HG02642 (cell line): Measurements from ENCODE around the gene OPA3.

Experiments used
- ATAC-seq: cut with Tn5 transposase; IDR thresholded peaks from one replicate; pipeline ENCODE4 v1.9.1; 2021; ENCODE audit warnings: mild to moderate bottlenecking; ENCODE audit not compliant: unreplicated experiment, poor library complexity

OPA3 gene

DNA sequence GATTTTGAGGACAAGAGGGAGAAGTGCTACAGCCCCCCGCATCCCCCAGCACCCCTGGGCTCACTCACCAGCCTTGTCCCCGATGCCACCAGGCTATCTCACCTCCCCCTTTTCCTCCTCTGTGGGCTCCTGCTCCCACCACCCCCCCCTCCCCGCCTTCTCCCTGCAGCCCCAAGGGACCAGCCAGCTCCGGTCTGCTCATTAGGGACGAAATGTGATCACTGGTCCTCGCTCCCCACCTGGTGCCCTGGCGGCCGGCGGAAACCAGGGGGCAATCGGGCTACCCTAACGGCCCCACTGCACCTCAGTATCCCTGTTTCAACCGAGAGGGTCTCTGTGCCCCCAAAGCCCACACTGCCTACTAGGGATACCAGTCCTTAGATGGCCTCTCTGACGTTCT lies 14.7 kb upstream of the OPA3 start:
- ATAC-seq, result no peak

DNA sequence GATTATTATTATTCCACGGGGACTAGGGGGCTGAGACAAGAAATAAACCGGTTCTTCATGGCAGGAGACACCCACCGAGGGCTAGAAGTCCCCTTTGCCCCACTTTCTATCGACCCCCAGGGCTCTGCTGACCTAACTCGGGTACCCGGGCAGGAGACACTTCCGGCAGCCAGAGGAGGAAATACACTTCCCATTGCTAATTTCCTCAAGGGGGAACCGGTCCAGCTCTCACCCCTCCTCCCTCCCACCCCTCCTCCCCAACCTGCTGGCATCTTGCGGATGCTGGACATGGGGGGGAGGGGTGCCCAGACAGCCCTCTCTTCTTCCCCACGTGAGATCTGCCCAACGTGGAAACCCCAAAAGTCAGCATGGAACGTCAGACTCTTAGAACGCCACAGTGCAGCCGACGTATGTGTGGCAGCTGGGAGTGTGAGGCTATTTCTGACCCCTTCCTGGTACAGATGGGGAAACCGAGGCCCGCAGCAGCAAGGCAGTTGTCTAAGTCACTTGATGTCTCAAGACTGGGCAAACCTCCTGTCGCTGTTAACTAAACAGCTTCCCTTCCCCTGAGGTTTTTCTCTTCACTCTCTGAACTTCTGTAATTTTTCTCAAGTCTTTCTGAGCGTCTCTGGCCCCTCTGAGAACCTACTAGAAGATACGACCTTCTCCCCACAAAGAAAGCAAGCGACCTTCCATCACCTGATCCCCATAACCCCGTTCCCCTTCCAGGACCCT lies 13.8 kb upstream of the OPA3 start:
- no peak for ATAC-seq

DNA sequence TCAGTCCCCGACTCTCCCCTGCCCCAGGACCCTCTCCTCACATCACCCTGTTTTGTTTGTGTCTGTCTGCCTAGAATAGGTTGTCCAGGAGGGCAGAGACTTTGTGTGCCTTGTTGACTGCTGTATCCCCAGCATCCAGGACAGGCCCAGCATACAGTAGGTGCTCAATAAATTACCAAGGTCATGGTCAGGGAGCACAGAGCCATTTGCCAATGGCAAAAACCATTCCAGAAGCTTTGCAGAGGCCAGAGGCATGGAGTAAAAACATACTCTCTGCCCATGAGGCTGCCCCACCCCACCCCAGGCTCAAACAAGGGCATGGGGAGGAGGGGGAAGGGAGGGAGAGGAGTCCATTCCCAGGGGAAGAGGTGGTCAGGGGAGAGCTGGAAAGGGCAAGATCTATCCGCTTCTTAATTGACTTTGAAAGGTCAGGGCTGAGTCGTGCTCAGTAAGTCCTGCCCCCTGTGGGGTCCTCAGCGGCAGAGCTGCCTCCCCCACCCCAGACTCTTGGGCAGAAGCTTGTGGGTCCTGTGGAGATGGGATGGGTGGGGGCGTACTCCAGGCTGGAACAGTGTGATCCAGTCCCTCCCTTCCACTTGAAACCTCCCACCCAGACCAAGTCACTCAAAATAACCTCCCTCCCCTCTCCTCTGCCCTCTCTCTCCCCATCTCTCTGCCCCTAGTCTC lies 13.0 kb upstream of the OPA3 start:
- ATAC-seq, result no peak

DNA sequence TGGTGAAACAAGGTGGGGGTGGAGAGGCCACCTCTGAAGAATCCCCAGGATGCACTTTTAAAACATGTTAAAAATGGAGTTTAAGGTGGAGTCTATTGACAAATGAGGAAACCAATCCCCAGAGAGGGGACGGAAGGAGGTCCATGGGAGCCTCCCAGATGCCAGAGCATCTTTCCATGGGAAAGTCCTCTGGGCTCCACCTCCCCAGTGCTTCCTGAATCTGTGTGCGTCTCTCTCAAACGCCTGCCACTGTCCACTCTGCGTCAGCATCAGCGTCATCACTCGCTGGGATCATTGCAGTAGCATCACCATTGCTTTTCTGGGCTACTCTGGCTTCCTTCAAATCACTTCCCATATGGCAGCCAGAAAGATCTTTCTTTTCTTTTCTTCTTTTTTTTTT lies 11.2 kb upstream of the OPA3 start:
- ATAC-seq, result no peak

DNA sequence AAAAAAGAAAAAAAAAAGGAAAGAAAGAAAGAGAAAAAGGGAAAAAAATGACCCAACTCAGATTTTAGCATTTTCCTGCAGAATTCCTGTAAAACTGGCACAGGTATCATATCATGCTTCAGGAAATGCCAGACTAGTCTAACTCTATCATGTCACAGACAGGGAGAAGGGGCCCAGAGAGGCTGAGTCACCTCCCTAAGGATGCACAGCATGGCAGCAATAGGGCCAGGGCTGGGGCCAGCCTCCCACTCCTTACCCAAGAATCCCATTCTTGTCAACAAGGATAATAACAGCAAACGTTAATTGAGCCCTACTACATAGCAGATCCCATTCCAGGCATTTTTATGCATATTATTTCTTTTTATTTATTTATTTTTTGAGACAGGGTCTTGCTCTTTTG lies 8.9 kb upstream of the OPA3 start:
- ATAC-seq, result no peak

DNA sequence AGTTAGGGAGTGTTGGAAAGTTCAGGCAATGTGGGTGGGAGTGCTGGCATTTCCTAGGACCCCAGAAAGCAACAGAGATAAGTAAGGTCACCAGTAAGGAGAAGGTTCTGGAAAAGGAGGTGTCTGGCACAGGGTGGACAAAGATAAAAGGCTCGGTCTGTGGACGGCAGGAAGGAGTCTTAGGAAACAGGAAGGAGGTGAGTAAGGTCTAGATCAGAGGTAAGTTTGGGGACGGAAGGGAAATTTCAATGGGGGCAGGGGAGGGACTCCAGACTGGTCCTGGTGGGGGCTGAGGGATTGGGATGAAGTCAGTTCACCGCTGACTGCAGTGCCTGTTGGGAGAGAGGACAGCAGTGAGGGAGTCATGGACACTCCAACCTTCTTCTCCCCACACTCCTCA lies 7.8 kb upstream of the OPA3 start:
- ATAC-seq, result no peak

DNA sequence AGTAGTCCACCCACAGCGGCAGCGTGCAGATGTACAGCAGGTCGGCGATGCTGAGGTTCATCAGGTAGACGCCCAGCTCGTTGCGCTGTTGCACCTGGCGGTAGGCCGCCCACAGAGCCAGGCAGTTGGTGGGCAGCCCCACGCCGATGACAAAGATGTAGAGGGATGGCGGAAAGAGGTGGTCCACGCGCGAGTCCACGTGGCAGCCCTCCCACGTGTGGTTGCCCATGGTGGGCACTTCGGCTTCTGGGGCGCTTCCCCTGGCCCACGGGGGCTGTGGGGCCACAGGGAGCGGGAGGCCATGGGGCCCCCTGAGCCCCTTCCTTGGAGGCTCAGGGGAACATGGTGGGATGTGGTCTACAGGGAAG lies 7.0 kb upstream of the OPA3 start:
- no peak for ATAC-seq

DNA sequence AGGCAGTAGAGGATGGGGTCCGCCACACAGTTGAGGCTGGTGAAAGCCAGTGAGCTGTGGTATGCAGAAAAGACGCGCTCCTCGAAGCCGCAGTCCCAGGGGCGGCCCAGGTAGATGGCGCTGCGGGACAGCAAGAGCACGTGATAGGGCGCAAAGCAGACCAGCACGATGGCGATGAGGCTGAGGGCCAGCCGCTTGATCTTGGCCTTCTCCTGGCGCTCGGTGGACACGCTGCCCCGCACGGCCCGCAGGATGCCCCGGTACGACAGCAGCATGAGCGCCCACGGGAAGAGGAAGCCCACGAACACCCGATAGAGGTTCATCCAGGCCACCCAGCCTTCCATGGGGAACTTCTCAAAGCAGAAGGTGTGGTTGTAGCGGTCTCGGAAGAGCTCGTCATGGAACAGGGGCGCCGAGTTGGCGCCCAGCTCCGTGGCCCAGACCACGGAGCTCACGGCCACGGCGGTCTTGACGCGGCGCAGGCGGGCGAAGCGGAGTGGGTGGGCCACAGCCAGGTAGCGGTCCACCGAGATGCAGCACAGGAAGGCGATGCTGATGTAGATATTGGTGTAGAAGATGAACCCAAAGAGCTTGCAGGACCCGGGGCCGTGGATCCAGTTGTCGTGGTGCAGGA lies 6.5 kb upstream of the OPA3 start:
- no peak for ATAC-seq

DNA sequence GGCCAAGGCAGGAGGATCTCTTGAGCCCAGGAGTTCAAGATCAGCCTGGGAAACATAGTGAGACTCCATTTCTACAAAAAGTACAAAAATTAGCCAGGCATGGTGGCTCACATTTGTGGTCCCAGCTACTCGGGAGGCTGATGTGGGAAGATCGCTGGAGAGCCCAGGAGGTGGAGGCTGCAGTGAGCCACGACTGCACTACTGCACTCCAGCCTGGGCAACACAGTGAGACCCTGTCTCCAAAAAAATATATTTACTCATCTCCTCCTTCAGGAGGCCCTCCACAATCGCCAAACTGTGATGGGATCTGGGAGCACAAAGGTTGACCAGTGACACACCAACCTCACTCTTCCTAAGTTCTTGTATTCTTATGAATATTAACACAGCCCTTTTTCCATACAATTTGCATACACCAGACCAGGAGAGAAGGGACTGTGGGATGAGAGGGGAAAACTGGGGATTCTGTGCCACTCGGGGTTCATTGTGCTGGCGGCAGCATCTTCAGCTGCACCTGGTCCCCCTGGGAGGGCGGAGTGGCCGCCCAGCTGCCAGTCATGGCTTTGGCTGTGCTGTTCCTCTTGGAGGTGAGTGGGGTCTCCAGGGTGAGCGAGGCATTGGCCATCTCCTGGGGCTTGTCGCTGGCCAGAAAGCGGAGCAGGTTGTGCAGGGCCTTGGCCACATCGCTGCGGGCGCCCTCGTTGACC lies 5.8 kb upstream of the OPA3 start:
- no peak for ATAC-seq

DNA sequence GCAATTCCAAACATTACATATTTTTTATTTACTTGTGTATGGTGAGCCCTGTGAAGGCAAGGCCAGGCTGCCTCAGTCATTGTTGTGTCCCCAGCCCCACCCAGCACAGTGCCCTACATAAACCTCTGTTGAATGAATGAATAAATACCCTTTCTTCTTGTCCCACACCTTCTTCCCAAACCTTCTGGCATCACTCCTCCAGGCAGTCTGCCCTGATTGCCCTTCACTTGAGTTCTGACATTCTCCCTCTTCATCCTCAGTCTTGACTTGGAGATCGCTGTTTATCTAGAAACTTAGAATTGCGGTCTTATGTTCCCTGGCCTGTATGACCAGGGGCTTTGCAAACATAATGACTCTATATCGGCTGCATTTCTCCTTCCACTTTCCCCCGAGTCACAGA lies 5.2 kb upstream of the OPA3 start:
- ATAC-seq, result no peak

DNA sequence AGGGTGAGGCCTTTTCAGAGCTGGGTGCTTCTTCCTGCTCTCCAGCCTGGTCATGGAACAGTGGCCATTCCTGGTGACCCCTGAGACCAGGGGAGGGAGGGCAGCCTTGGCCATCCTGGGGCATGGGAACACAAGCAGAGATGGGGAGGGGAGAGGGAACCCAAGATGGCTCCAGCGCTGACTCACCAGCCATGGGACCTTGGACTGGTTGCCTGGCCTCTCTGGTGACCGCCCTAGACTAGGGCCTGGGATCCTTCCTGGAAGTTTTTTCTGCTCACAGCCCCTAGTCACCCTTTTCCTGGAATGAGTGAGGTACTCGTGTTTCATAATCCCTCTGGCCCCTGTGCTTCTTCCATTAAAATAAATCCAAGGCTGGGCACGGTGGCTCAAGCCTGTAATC lies 3.3 kb upstream of the OPA3 start:
- ATAC-seq, result no peak

DNA sequence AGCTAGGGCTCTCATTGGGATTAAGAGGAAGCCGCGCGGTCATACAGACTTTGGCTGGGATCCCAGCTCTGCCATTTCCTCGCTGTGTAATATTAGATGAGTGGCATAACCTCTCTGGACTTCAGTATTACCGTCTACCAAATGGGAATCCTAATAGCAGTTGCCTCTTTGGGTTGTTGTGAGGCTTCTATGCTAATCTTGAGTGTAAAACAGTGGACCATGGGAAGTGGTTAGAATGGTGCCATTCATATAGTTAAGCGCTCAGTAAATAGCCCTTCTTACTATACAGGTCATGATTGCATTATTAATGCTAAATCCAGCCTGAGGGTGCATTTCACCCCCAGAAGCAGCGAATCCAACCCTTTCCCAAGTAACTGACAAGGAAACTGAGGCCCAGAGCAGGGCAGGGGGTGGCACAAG lies 566 bp upstream of the OPA3 start:
- no peak for ATAC-seq

DNA sequence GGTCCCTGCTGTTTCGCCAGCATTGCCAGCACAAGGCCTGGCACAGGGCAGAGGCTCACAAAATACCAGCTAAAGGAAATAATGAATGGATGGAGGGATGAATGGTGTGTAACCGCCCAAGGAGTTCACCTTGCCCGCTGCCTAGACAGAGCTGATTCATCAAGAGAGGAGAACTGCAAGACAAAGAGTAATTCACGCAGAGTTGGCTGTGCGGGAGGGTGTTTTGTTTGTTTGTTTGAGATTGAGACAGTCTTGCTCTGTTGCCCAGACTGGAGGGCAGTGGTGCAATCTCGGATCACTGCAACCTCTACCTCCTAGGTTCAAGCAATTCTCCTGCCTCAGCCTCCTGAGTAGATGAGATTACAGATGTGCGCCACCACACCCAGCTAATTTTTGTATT lies 3.0 kb downstream of the OPA3 start:
- no peak for ATAC-seq

DNA sequence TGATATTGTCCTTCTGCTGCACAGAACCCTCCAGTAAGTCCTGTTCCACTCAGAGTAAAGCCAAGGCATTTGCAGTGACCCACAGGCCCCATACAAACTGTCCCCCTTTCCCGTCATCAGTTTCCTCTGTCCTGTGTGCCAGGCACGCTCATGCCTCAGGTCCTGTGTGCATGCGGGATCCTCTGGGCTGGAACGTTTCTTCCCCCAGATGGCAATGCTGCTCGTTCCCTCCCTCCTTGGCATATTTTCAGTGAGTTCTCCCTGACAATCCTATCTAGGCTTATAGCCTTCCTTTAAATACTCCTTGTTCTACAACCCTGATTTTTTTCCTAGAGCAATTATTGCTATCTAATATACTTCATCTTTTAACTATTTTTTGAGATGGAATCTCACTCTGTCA lies 5.7 kb downstream of the OPA3 start:
- ATAC-seq, result no peak

DNA sequence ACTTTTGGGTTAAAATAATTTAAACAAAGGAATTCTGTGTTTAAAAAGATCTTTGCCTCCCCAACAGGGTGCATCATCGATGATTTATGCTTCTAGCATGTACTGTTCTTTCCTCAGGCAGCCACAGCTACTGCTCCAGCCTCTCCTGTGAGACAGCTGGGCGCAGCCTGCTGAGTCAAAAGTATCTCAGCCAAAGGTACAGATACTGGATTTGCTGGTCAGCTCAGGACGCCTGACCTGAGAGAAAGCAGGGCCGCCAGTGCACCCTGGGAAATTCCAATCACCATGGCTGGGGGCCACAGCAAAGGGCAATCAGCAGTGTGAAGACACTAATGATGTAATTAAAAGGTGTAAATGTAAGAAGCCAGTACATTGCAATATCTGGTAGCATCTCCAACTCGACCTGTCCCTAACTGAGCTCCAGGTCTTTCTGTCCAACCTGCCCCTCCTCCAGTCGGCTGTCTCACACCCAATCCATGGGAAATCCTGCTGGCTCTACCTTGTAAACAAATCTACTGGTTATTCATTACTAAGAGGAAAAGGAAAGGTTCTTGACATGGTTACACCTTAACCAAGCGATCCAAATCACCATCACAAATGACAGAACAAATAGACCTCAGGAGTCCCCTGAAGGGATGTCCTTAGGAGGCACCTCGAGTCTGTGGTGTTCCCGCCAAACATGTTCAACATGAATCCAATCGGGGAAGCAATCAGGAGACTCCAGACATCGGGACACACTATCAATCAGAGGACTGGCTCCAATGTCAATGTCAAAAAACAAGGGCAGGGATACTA lies 7.3 kb downstream of the OPA3 start:
- no peak for ATAC-seq

DNA sequence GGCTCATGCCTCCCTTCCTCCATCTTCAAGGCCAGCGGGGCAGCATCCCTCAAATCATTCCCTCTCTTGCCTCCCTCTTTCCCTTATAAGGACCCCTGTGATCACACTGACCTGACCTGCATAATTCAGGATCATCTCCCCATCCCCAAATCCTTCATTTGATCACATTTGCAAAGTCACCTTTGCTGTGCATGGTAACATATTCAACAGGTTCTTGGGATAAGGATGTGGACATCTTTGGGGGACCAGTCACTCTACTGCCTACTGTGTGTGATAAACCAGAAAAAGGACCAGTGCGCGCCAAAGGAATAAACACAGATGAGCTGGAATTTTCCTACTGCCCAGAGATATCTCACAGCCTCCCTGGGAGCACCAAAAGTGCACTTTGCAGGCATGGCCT lies 7.9 kb downstream of the OPA3 start:
- ATAC-seq, result no peak

DNA sequence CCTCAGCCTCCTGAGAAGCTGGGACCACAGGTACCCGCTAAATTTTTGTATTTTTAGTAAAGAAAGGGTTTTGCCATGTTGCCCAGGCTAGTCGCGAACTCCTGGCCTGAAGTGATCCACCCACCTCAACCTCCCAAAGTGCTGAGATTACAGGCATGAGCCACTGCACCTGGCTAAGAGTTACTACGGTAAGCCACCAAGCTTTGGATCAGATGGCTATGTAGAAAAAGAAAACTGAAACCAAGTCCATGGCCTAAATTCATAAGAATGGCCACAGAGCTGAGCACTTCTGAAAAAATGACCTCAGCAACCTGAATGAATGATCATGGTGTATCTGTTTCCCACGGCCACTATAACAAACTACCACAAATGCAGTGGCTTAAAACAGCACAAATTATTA lies 9.4 kb downstream of the OPA3 start:
- ATAC-seq, result no peak

DNA sequence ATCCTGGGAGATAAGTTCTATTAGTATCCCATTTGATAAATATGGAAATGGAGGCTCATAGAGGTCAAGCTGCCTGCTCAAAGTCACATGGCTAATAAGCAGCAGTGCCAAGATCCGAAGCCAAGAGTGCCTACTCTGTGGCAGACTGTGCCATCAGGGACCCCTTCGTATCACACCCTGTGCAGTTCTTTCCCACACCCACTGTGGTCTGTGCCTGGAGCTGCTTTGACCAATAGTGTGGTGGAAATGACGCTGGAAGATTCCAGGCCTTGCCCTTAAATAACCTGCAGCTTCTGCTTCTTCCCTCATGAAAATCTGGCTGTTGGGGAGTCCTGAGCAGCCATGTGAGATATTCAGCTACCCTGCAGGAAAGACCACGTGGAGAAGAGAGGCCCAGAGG lies 10.1 kb downstream of the OPA3 start:
- ATAC-seq, result no peak

DNA sequence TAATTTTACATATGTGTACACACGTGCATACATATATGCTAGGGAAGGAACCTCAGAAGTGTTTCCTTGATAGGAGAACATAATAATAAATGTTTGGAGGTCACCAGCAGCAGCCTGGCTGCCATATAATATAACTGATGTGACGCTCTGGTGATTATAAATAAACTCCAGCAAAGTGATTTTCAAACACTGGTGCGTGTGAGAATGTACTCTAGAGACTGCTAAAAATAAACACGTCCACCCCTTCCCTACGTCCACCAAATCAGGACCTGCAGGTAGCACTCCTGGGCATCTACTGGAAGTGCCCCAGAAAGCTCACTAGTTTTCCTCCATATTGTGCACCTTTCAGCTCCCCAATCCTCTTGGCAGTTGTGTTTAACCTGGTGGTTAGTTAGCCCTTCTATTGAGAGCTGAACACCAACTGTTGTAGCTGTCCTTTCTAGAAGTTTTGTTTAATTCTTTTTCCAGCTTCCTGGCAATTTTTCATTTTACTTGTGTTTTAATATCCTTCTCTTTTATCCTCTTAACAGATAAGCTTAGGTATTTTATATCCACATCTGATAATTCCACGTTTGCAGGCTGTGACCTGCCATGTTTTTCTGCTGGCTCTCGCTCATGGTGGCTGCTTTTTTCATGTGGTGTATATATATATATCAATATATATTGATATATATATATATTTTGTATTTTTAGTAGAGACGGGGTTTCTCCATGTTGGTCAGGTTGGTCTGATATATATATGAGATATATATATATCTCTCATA lies 13.0 kb downstream of the OPA3 start:
- ATAC-seq, result no peak
